Measurements from ENCODE around the gene MCUR1.
"Not testable (repeated sequence)": the region's sequence is repeated elsewhere in the genome, so short reads cannot be mapped to it uniquely, and the experiment has no call there.

Gene MCUR1

GRCh38 chr6:13814176-13814937, at the start of gene MCUR1:
TSS of gene MCUR1 (minus strand) at chr6:13814557. CDS start at chr6:13814429, 128 bp downstream.
- peak; percentile 83 for DNase-seq

GRCh38 chr6:13863699-13864155, 49.4 kb upstream of the MCUR1 start:
- DNase-seq, result no peak

- not testable (repeated sequence) for DNase-seq
Measured at GRCh38 chr6:13860556-13861185, 46.3 kb upstream of the MCUR1 start.

DNA sequence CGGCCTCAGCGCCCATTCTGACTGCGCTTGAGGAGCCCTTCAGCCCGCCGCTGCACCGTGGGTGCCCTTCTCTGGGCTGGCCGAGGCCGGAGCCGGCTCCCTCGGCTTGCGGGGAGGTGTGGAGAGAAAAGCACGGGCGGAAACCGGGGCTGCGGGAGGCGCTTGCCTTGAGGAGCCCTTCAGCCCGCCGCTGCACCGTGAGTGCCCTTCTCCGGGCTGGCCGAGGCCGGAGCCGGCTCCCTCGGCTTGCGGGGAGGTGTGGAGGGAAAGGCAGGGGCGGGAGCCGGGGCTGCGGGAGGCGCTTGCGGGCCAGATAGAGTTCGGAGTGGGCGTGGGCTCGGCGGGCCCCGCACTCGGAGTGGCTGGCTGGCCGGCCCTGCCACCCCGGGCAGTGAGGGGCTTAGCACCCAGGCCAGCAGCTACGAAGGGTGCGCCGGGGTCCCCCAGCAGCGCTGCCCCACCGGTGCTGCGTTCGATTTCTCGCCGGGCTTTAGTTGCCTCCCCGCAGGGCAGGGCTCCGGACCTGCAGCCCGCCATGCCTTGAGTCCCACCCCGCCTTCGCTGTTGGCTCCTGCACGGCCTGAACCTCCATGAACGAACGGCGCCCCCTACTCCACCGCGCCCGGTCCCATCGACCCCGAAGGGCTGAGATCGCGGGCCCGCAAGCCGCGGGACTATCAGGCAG, 45.7 kb upstream of the MCUR1 start:
- no peak for DNase-seq

DNA sequence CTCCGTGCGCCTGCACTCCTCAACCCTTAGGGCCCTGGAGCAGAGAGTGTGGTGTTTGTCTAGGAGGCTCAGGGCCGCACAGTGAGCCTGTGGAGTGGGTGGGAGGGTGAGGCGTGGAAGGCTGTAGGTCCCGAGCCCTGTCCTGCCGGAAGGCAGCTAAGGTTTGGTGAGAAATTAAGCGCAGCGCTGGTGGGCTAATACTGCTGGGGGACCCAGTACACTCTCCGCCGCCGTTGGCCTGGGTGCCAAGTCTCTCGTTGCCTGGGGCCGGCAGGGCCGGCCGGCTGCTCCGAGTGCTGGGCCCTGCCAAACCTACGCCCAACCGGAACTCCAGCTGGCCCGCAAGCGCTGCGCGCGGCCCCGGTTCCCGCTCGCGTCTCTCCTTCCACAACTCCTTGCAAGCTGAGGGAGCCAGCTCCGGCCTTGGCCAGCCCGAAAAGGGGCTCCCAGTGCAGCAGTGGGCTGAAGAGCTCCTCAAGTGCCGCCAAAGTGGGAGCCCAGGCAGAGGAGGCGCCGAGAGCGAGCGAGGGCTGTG, 40.4 kb upstream of the MCUR1 start:
- DNase-seq, result no peak

DNA sequence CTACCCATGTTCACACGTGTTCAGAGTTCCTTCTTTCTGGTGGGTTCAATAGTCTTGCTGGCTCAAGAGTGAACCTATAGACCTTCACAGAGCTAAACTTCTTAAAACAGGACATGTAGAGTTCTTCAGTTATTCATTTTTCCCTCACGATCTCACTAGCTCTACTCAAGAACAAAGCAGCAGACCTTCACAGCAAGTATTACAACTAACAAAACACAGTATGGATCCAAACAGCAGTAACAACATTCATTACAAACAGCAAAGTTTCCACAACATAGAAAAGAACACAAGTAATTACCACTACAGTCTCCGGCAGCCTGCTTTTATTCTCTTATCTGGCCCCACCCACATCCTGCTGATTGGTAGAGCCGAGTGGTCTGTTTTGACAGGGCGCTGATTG, 39.5 kb upstream of the MCUR1 start:
- no peak for DNase-seq

GRCh38 chr6:13851803-13852202, 37.4 kb upstream of the MCUR1 start:
- no peak for DNase-seq

DNA sequence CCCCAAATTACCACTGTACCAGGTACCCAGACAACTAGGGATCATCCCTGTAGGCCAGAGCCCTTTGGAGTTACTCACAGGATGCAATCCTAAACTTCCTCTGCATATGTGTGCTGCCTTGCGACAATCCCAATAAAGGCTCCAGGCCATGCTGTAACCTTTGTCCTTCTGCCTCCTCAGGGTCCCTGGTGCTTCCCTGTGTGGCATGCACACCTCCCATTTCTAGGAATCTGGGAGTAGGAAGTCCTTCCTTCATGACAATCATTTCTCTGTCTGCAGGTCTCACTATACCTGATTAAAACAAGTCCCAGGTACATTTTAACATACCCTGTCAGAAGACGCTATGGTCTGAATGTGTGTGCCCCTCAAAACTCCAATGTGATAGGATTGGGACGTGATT, 37.0 kb upstream of the MCUR1 start:
- no peak for DNase-seq

GRCh38 chr6:13850690-13851089, 36.3 kb upstream of the MCUR1 start:
- not testable (repeated sequence) for DNase-seq

GRCh38 chr6:13848522-13849150, 34.3 kb upstream of the MCUR1 start:
- no peak for DNase-seq

DNA sequence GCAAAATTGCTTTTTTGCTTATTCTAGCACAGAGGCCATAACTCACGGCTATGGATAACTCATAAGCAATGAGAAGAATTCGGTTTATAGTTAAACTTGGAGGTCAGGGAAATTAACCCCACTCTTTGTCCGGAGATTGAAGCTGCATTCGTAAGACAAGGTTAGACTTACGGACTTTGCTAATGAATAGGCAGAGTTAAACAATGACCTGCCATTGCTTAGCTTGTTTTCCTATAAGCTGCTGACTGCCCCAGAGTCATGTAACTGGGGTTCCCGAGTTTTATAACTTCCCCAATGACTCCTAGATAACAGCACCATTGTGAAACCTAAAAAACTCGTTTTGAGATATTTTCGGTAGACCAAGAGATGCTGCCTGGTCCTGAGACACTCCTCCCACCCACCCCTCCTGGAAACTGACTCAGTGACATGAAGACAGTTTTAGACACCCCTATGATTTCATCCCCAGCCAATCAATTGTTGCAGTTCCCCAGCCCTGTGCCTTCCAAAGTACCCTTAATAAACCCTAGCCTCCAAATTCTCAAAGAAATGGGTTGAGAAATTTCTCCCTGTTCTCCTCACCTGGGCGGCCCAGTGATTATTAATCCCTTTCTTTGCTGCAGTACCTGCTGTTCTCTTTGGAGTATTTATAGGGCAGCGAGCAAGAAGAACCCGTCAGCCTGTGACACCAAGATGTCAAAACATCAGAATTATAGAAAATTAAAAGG, 33.1 kb upstream of the MCUR1 start:
- DNase-seq, result no peak

- no peak for DNase-seq
Measured at GRCh38 chr6:13846841-13847240, 32.5 kb upstream of the MCUR1 start.

- no peak for DNase-seq
Measured at GRCh38 chr6:13841936-13842335, 27.6 kb upstream of the MCUR1 start.

DNA sequence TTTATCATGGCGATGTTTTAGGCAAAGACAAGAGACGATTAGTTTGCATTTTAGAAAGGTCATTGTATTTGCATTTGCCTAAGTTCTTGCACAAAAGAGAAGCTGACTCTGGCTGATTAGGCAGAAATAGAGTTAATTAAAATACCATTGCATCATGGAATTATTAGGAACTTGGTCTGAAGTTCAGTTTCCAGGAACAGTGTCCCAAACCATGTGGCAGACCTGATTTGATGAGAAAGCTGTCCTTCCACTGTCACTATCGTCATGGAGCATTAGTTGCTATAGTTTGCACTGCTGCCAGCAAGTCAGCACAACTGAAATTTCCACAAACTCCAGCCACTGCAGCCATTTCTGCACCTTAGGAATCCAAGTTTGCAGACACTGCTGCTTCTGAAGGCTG, 24.3 kb upstream of the MCUR1 start:
- DNase-seq, result no peak

DNA sequence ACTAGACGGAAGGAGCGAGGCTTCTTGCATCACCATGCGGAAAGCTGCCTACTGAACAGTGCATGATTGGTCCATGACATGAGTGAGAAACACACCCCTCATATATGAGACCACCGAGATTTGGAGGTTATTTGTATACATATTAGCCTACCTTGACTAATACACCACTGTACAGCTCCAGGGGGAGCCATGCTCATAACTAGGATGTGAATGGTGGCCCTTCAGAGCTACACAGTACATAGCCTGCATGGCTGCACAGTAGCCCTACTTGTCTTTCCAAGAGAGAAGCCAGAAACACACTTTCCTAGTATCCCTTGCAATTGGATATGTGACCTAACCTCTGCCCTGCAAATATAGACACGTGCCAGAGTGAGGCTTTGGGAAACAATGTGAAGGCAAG, 21.8 kb upstream of the MCUR1 start:
- DNase-seq, result no peak

GRCh38 chr6:13834790-13835189, 20.4 kb upstream of the MCUR1 start:
- DNase-seq, result no peak

DNA sequence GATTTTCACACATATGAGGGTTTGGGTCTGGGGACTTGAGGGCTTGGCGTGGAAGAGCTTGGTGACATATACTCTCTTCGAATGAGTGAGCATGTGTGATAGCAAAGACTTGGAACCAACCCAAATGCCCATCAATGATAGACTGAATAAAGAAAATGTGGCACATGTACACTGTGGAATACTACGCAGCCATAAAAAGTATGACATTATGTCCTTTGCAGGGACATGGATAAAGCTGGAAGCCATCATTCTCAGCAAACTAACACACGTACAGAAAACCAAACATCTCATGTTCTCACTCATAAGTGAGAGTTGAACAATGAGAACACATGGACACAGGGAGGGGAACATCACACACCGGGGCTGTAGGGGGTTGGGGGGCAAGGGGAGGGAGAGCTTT, 19.7 kb upstream of the MCUR1 start:
- not testable (repeated sequence) for DNase-seq

DNA sequence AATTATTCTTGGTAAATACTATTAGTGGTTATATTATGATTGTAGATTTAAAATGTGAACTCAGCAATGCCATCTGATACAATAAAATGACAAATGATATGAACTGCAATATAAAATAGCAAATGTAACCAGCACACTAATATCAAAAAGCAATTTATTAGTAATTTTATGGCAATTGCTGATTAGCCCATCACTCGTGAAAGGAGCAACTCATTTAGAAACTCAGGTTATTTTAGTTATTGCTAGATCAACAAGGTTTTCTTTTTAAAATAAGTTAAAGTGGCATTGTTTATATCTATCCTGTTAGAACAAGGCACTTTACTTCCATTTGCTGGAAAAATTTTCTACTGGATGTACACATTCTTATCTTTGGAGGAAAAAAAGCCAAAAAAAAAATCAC, 18.4 kb upstream of the MCUR1 start:
- DNase-seq, result no peak

DNA sequence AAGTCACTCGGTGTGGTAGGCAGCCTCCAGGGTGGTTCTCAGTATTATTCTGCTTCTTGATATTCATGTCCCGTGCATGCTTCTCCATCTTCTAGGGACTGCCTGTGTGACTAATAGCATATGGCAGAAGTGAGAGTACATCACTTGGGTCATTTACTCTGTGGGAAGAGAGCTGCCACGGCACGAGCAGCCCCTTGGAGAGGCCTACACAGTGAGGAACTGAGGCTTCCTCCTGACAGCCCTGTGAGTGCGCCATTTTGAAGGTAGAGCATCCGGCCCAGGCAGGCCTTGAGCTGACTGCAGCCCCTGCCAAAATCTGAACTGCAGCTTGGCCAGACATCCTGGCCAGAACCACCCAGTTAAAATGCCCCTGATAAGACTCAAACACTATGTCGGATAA, 17.3 kb upstream of the MCUR1 start:
- no peak for DNase-seq

- no peak for DNase-seq
Measured at GRCh38 chr6:13830803-13831202, 16.4 kb upstream of the MCUR1 start.

DNA sequence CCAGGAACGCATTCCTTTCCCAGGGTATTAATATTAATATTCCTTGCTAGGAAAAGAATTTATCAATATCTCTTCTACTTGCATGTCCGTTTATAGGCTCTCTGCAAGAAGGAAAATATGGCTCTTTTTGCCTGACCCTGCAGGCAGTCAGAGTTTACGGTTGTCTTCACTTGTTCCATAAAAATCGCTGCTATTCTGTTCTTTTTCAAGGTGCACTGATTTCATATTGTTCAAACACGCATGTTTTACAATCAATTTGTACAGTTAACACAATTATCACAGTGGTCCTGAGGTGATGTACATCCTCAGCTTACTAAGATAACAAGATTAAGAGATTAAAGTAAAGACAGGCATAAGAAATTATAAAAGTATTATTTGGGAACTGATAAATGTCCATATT, 15.1 kb upstream of the MCUR1 start:
- not testable (repeated sequence) for DNase-seq

GRCh38 chr6:13828656-13829301, 14.4 kb upstream of the MCUR1 start:
- DNase-seq, result not testable (repeated sequence)
